ENCODE measurements around the gene KIF2A. TPM values are rescaled to one million over a fixed set of nuclear protein-coding genes. Genes with fewer than 3 reads are reported as not detected.

KIF2A gene
- total and polyA plus RNA-seq, 4 donors, result 3.5 to 64.3 (median 20.3) TPM

- no peaks in the 10 kb centered on the region for H3K9me3 ChIP-seq (ENCODE audit: control insufficient read depth in 4 of 4, insufficient read depth in 3 of 4, low read length in 3 of 4)
- no peaks in the 10 kb centered on the region for H3K36me3 ChIP-seq (ENCODE audit: control insufficient read depth in 4 of 4, insufficient read depth in 4 of 4, low read length in 4 of 4)
- H3K27me3 ChIP-seq (ENCODE audit: control insufficient read depth in 3 of 3, insufficient read depth in 3 of 3, low read length in 2 of 3), result no peaks in the 10 kb centered on the region
- ATAC-seq (ENCODE audit: insufficient read depth, low FRiP score) (no peak), DNase-seq (peak in 1 of 3 donors; percentile 13)
- WGBS, 2 donors, result 44 to 58% methylated on average over 4 of the region's 4 CpGs
- H3K9ac ChIP-seq (ENCODE audit: insufficient read depth in 1 of 2, low read length in 2 of 2), result peak overlapping the region; percentile 67 to 72
- peak overlapping the region; percentile 36 for H3K4me3 ChIP-seq
- peak overlapping the region; percentile 71 to 87 for H3K27ac ChIP-seq (ENCODE audit: low read depth in 1 of 2, low read length in 1 of 2)
- peaks cover 0 to 12% (median 2%) of the 10 kb centered on the region in 5 donors for H3K4me1 ChIP-seq (ENCODE audit: control insufficient read depth in 5 of 5, insufficient read depth in 5 of 5, low read length in 5 of 5)
- no peak for TF ChIP-seq CTCF (IDR thresholded peaks at IDR 0.05; ENCODE audit: control extremely low read depth, extremely low read depth)
These were observed 670 bp upstream of the KIF2A start for GRCh38 chr5:62305358-62305714.

DNA sequence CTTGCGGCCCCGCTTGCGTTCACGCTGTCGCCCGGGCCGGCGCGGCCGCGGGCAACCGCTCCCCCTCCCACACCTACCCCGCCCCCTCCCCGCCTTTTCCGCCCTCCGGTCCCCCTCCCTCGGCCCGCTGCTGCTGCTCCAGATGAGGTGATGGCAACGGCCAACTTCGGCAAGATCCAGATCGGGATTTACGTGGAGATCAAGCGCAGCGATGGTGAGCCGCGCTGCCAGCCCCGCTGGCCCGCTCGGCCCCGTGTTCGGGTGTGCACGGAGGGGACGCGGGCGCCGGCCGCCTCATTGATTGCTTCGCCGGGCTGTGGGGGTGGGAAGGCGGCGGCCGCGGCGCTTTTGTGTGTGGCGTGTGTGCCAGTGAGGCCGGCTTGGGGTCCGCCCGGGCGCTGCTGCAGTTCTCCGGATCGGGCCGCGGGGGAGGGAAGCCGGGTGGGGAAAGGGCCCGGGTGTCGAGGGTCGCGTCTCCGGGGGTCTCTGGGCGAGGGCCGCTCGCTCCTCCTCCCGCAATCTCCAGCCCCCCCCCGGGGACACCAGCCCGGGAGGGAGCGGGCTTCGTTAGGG is 403 bp downstream of the KIF2A start:
- H3K4me1 ChIP-seq (ENCODE audit: control insufficient read depth in 5 of 5, insufficient read depth in 5 of 5, low read length in 5 of 5), result peaks cover 0 to 12% (median 2%) of the 10 kb centered on the region in 5 donors
- peak overlapping the region; percentile 76 for H3K4me3 ChIP-seq
- WGBS, 2 donors, result 0 to 1% methylated on average over 39 to 67 of the region's 67 CpGs
- H3K27ac ChIP-seq (ENCODE audit: low read depth in 1 of 2, low read length in 1 of 2), result peak overlapping the region; percentile 87 to 95
- peak overlapping the region in 1 of 2 donors; percentile 84 for H3K9ac ChIP-seq (ENCODE audit: insufficient read depth in 1 of 2, low read length in 2 of 2)
- TF ChIP-seq CTCF (IDR thresholded peaks at IDR 0.05; ENCODE audit: control extremely low read depth, extremely low read depth), result no peak
- H3K27me3 ChIP-seq (ENCODE audit: control insufficient read depth in 3 of 3, insufficient read depth in 3 of 3, low read length in 2 of 3), result no peaks in the 10 kb centered on the region
- no peaks in the 10 kb centered on the region for H3K9me3 ChIP-seq (ENCODE audit: control insufficient read depth in 4 of 4, insufficient read depth in 3 of 4, low read length in 3 of 4)
- no peaks in the 10 kb centered on the region for H3K36me3 ChIP-seq (ENCODE audit: control insufficient read depth in 4 of 4, insufficient read depth in 4 of 4, low read length in 4 of 4)
- DNase-seq (no peak), ATAC-seq (ENCODE audit: insufficient read depth, low FRiP score) (peak; percentile 73)

- ATAC-seq (ENCODE audit: insufficient read depth, low FRiP score), result peak; percentile 1
- 2 to 4% methylated on average over 33 of the region's 33 CpGs for WGBS, 2 donors
- DNase-seq, result peak; percentile 64 to 67 (median 65)
- H3K36me3 ChIP-seq (ENCODE audit: control insufficient read depth in 4 of 4, insufficient read depth in 4 of 4, low read length in 4 of 4), result no peaks in the 10 kb centered on the region
- H3K27me3 ChIP-seq (ENCODE audit: control insufficient read depth in 3 of 3, insufficient read depth in 3 of 3, low read length in 2 of 3), result no peaks in the 10 kb centered on the region
- H3K4me1 ChIP-seq (ENCODE audit: control insufficient read depth in 5 of 5, insufficient read depth in 5 of 5, low read length in 5 of 5), result peaks cover 0 to 17% (median 2%) of the 10 kb centered on the region in 5 donors
- peak overlapping the region; percentile 76 for H3K4me3 ChIP-seq
- peak overlapping the region; percentile 87 to 95 for H3K27ac ChIP-seq (ENCODE audit: low read depth in 1 of 2, low read length in 1 of 2)
- no peaks in the 10 kb centered on the region for H3K9me3 ChIP-seq (ENCODE audit: control insufficient read depth in 4 of 4, insufficient read depth in 3 of 4, low read length in 3 of 4)
- H3K9ac ChIP-seq (ENCODE audit: insufficient read depth in 1 of 2, low read length in 2 of 2), result peak overlapping the region; percentile 84 to 87
- no peak for TF ChIP-seq CTCF (IDR thresholded peaks at IDR 0.05; ENCODE audit: control extremely low read depth, extremely low read depth)
These were observed 1.1 kb downstream of the KIF2A start for GRCh38 chr5:62306896-62307689.
